HepG2 (cell line): ENCODE measurements around the gene ACSL6. TPM values are rescaled to one million over a fixed set of nuclear protein-coding genes. Genes with fewer than 3 reads are reported as not detected.
A peak's percentile ranks its signal among the peaks of the same experiment; 100 is the strongest.

Experiments
- AGO2 ChIP-seq: fragments of 200-400 bp; formaldehyde crosslinking; optimal IDR thresholded peaks from 2 replicates; pipeline ENCODE3; 2017; ENCODE audit warnings: mild to moderate bottlenecking, low read depth, low read length, moderate library complexity
- BRF2 ChIP-seq: sonication (generic); formaldehyde crosslinking; IDR thresholded peaks from 2 replicates; pipeline ENCODE4 v1.8.1; 2022; ENCODE audit warnings: mild to moderate bottlenecking, missing genetic modification reagents
- GATA4 ChIP-seq: sonication (generic); IDR thresholded peaks from 2 replicates; pipeline ENCODE4 v1.6.1; 2016; ENCODE audit warnings: antibody characterized with exemption, low read depth, borderline replicate concordance
- HMGXB4 ChIP-seq, 2 experiments: sonication (generic) in 1 of 2; formaldehyde crosslinking in 1 of 2; IDR thresholded peaks; 2 replicates each; pipeline versions ENCODE4 v1.4.0 to v1.6.1; 2018 to 2020; ENCODE audit warnings: missing genetic modification reagents in 2 of 2, borderline replicate concordance in 1 of 2, low read depth in 1 of 2, mild to moderate bottlenecking in 1 of 2, missing biosample characterization in 1 of 2
- ISL2 ChIP-seq: sonication (generic); formaldehyde crosslinking; IDR thresholded peaks from 2 replicates; pipeline ENCODE4 v1.5.0; 2020; ENCODE audit warnings: missing genetic modification reagents
- NFYB ChIP-seq: sonication (generic); formaldehyde crosslinking; IDR thresholded peaks from 2 replicates; pipeline ENCODE4 v1.4.0; 2020; ENCODE audit warnings: missing genetic modification reagents
- TAF15 ChIP-seq: fragments of 200-400 bp; formaldehyde crosslinking; IDR thresholded peaks from one replicate; pipeline ENCODE4 v1.6.1; 2018; ENCODE audit warnings: mild to moderate bottlenecking, low read depth, low read length; ENCODE audit not compliant: poor library complexity, severe bottlenecking
- ZNF546 ChIP-seq: sonication (generic); formaldehyde crosslinking; conservative IDR thresholded peaks from 2 replicates; pipeline ENCODE4 v1.8.1; 2023; ENCODE audit warnings: mild to moderate bottlenecking, missing genetic modification reagents
- ZNF598 ChIP-seq: sonication (generic); formaldehyde crosslinking; IDR thresholded peaks from 2 replicates; pipeline ENCODE4 v1.5.1; 2020; ENCODE audit warnings: mild to moderate bottlenecking, missing genetic modification reagents, borderline replicate concordance
- ZSCAN30 ChIP-seq: sonication (generic); formaldehyde crosslinking; IDR thresholded peaks from 2 replicates; pipeline ENCODE4 v1.5.0; 2020; ENCODE audit warnings: mild to moderate bottlenecking, missing genetic modification reagents
- polyA plus RNA-seq, 8 experiments: library from polyadenylated mRNA; depleted of rRNA in 3 of 8; stranded (reverse) in 7 of 8; unstranded in 1 of 8; fragments of >200 nt; fragmentation: Illumina TruSeq in 4 of 8; extraction: Trizol in 4 of 8; gene quantifications; 2 replicates each; pipeline versions ENCODE4 v1.2.1 to v1.2.3, GENCODE V29; 2011 to 2016; ENCODE audit warnings: low read depth in 4 of 8, missing spikeins in 1 of 8, mixed read lengths in 1 of 8; ENCODE audit not compliant: insufficient read depth in 1 of 8
- total RNA-seq, 5 experiments: library from RNA; depleted of rRNA; stranded (reverse); fragments of >200 nt; fragmentation: Illumina TruSeq; extraction: Trizol; gene quantifications; 2 replicates each; pipeline ENCODE4 v1.2.3, GENCODE V29; 2016; ENCODE audit warnings: low read depth in 1 of 5
- TF ChIP-seq, protein P1 (sequence below): sonication (generic); formaldehyde crosslinking; IDR thresholded peaks from 2 replicates; pipeline ENCODE4 v1.8.1; 2023; ENCODE audit warnings: missing genetic modification reagents, mild to moderate bottlenecking, borderline replicate concordance

Gene ACSL6
- total and polyA plus RNA-seq, 2 of the 13 experiments (the other 11 are each of a cell fraction or from before 2014, with no cell fraction given), result 3.7 to 3.8 TPM

DNA sequence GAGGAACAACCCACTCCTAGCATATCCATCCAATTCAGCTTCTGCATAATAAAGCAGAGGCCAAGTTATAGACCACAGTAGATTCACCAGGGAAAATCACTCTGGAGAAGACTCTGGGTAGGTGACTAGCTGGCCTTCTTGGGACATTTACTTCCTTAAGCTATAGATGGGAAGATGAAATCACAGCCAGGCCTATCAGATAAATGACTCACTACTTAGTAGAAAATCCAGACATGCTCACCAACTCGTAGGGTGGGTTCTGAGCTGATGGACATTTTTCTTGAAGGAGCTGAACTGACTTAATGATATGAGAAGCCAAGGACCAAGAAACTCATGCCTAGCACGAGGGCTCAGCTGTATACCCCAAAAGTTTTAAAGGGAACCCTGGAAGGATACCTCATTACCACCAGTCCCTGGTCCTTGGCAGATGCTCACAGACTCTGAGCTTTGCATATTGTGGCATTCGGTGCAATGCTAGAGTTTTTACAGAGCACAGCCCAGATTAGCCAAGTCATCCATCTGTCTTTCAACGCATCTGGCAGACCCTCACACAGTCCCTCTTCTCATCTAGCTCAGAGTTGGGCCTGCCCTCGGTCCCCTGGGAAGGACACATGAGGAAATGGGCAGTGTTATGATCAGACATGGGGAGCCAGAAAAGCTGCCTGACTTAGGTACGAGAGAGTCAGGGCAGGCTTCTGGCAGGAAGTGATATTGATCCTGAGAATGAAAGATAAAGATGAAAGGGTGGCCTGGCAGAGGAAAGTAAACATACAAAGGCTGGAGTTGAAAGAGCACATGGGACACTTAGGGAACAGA is 15.0 kb downstream of the ACSL6 start (continued):
- TF ChIP-seq HMGXB4 (CRISPR knock-in tag; IDR thresholded peaks at IDR 0.05; ENCODE audit: borderline replicate concordance in 1 of 2, low read depth in 1 of 2) (0 out of 4 replicates have a peak, but pooled peaks have one; percentile 35 to 38), ZNF598 (no peak), GATA4 (peak; percentile 97), AGO2 (no peak), BRF2 (CRISPR knock-in tag) (0 out of 2 replicates have a peak, but pooled peaks have one; percentile 19), ISL2 (CRISPR knock-in tag) (peak; percentile 98), ZSCAN30 (CRISPR knock-in tag) (no peak), NFYB (CRISPR knock-in tag) (no peak), ZNF546 (CRISPR knock-in tag) (no peak), TAF15 (no peak)
- TF ChIP-seq, protein P1, sequence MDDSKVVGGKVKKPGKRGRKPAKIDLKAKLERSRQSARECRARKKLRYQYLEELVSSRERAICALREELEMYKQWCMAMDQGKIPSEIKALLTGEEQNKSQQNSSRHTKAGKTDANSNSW (CRISPR knock-in tag), result no peak
